SU-DHL-6 (cell line): ENCODE data around the gene KERA.

ENCODE experiments used
- H2AFZ ChIP-seq: fragments of 200-600 bp; sonication (generic); 2 replicates; pipeline ENCODE4 v1.6.1; 2014; ENCODE audit warnings: low read depth, mild to moderate bottlenecking, moderate library complexity, mixed read lengths, antibody characterized with exemption, low read length; ENCODE audit not compliant: severe bottlenecking
- H3F3A ChIP-seq: fragments of 200-600 bp; shearing (Covaris generic); 2 replicates; pipeline ENCODE4 v1.6.0; 2016; ENCODE audit warnings: antibody characterized with exemption, mild to moderate bottlenecking; ENCODE audit not compliant: insufficient read depth
- H3K27ac ChIP-seq: fragments of 200-600 bp; sonication (generic); 2 replicates; pipeline ENCODE4 v1.5.1; 2016; ENCODE audit warnings: low read depth, mild to moderate bottlenecking, low read length, moderate library complexity, mixed read lengths
- H3K27me3 ChIP-seq: fragments of 200-600 bp; sonication (generic), shearing (Covaris generic); 2 replicates; pipeline ENCODE4 v1.6.0; 2014; ENCODE audit warnings: mild to moderate bottlenecking, low read length
- H3K36me3 ChIP-seq: fragments of 200-600 bp; sonication (generic); 2 replicates; pipeline ENCODE4 v1.6.1; 2014; ENCODE audit warnings: mild to moderate bottlenecking, low read length, mixed read lengths
- H3K4me2 ChIP-seq: fragments of 300-600, 200-600 bp; shearing (Covaris generic), sonication (generic); 2 replicates; pipeline ENCODE4 v1.6.0; 2014; ENCODE audit warnings: low read length, low read depth, mild to moderate bottlenecking; ENCODE audit not compliant: poor library complexity, severe bottlenecking
- H3K4me3 ChIP-seq: fragments of 200-600 bp; sonication (generic); 2 replicates; pipeline ENCODE4 v1.5.1; 2014; ENCODE audit warnings: antibody characterized with exemption, low read length, mild to moderate bottlenecking, mixed read lengths; ENCODE audit not compliant: insufficient read depth, poor library complexity, severe bottlenecking
- H3K79me2 ChIP-seq: fragments of 200-600 bp; sonication (generic); 2 replicates; pipeline ENCODE4 v1.6.1; 2014; ENCODE audit warnings: mild to moderate bottlenecking, low read length, moderate library complexity; ENCODE audit not compliant: insufficient read depth
- H3K9ac ChIP-seq: fragments of 200-600 bp; sonication (generic); 2 replicates; pipeline ENCODE4 v1.7.0; 2014; ENCODE audit warnings: mild to moderate bottlenecking, low read length
- H3K9me2 ChIP-seq: fragments of 200-600 bp; sonication (generic); replicated peaks from 2 replicates; pipeline ENCODE4 v1.6.1; 2014; ENCODE audit warnings: low read length; ENCODE audit not compliant: insufficient read depth
- H3K9me3 ChIP-seq: fragments of 200-600 bp; sonication (generic); 2 replicates; pipeline ENCODE4 v1.6.1; 2014; ENCODE audit warnings: low read length, mixed read lengths; ENCODE audit not compliant: insufficient read depth
- H4K20me1 ChIP-seq: fragments of 200-600 bp; sonication (generic); 2 replicates; pipeline ENCODE4 v1.6.1; 2014; ENCODE audit warnings: low read depth, mild to moderate bottlenecking, antibody characterized with exemption, low read length, moderate library complexity, mixed read lengths
- CTCF ChIP-seq: fragments of 200-600 bp; sonication (generic); IDR thresholded peaks from one replicate; pipeline ENCODE4 v1.5.1; 2017; ENCODE audit warnings: antibody characterized with exemption, mild to moderate bottlenecking, low read length, moderate library complexity; ENCODE audit not compliant: insufficient read depth, poor library complexity, severe bottlenecking
- EZH2phosphoT487 ChIP-seq: fragments of 200-600 bp; sonication (generic), shearing (Covaris generic); conservative IDR thresholded peaks from 2 replicates; pipeline ENCODE4 v1.6.1; 2018; ENCODE audit warnings: mild to moderate bottlenecking, antibody characterized with exemption, low read length, moderate library complexity, mixed read lengths

Gene KERA

GRCh38 chr12:91103624-91104023 lies 45.8 kb upstream of the KERA start:
- H3K4me2 ChIP-seq: no peak overlapping the region

DNA sequence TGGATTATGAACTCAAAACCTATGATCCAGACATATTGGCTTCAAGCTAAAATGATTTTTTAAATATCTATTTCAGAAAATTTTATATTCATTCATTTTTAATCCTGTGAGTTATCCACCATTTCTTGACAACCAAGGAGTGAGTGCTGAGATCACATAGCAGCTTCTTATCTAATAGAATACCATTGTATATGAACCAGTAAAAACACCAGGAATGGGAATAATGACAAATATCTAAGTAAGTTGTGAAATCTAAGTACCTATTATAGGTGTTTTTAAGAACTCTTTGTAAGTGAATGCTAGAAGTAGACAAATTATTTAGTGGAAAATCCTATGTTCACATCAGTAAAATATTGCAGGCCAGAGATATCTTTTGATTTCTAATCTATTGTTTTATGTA lies 45.3 kb upstream of the KERA start:
- no peaks in the 10 kb centered on the region for H3K9me3 ChIP-seq
- H3K27me3 ChIP-seq: no peaks in the 10 kb centered on the region
- H3F3A ChIP-seq: no peaks in the 10 kb centered on the region
- no peak overlapping the region for H3K9ac ChIP-seq
- no peak overlapping the region for H3K4me3 ChIP-seq
- H3K36me3 ChIP-seq: no peaks in the 10 kb centered on the region
- H3K79me2 ChIP-seq: no peaks in the 10 kb centered on the region
- no peak overlapping the region for H2AFZ ChIP-seq
- no peak overlapping the region for H3K4me2 ChIP-seq
- no peaks in the 10 kb centered on the region for H3K9me2 ChIP-seq
- no peaks in the 10 kb centered on the region for H4K20me1 ChIP-seq
- no peak for TF ChIP-seq CTCF
- no peak for TF ChIP-seq EZH2phosphoT487
- no peak overlapping the region for H3K27ac ChIP-seq

More at GRCh38 chr12:91103624-91104023, 45.8 kb upstream of the KERA start:
- Histone ChIP-seq H3K36me3 (no peaks in the 10 kb centered on the region), H3K9ac (no peak overlapping the region), H3K27me3 (no peaks in the 10 kb centered on the region), H2AFZ (no peak overlapping the region), H3K79me2 (no peaks in the 10 kb centered on the region), H3K9me3 (no peaks in the 10 kb centered on the region), H3K9me2 (no peaks in the 10 kb centered on the region), H3K4me3 (no peak overlapping the region), H3K27ac (no peak overlapping the region), H4K20me1 (no peaks in the 10 kb centered on the region), H3F3A (no peaks in the 10 kb centered on the region)
- TF ChIP-seq EZH2phosphoT487 (no peak), CTCF (no peak)

DNA sequence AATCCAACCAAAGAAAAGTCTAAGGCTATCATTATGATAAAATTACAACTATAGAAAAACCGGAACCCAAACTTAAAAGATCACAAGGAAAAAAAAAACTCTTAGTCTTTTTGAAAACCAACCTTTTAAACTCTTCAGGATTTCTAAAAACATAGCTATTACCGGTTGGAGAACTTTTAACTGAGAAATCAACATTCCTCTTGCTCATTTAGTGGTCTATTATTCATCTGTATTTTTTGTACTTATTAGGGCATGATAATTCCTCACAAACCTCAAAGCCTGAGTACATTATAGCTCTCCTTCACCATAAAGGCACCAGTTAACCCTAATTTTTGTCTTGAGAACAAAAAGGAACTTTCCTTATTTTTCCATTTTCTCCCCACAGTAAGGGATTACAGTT lies 43.1 kb upstream of the KERA start:
- H3K27me3 ChIP-seq: no peaks in the 10 kb centered on the region
- TF ChIP-seq EZH2phosphoT487: no peak
- TF ChIP-seq CTCF: no peak

GRCh38 chr12:91099836-91100235 lies 42.0 kb upstream of the KERA start:
- Histone ChIP-seq H2AFZ (no peak overlapping the region), H3K36me3 (no peaks in the 10 kb centered on the region), H3K27ac (no peak overlapping the region), H3K9me2 (no peaks in the 10 kb centered on the region), H3K9me3 (no peaks in the 10 kb centered on the region), H3K4me2 (no peak overlapping the region), H3K79me2 (no peaks in the 10 kb centered on the region), H3K4me3 (no peak overlapping the region), H3F3A (no peaks in the 10 kb centered on the region), H4K20me1 (no peaks in the 10 kb centered on the region), H3K27me3 (no peaks in the 10 kb centered on the region), H3K9ac (no peak overlapping the region)
- TF ChIP-seq EZH2phosphoT487 (no peak), CTCF (no peak)

More for the DNA sequence above, 43.1 kb upstream of the KERA start:
- H4K20me1 ChIP-seq: no peaks in the 10 kb centered on the region
- no peaks in the 10 kb centered on the region for H3K36me3 ChIP-seq
- H2AFZ ChIP-seq: no peak overlapping the region
- H3K9ac ChIP-seq: no peak overlapping the region
- no peak overlapping the region for H3K27ac ChIP-seq
- H3K9me3 ChIP-seq: no peaks in the 10 kb centered on the region
- no peaks in the 10 kb centered on the region for H3K79me2 ChIP-seq
- H3K9me2 ChIP-seq: no peaks in the 10 kb centered on the region
- H3K4me2 ChIP-seq: no peak overlapping the region
- no peak overlapping the region for H3K4me3 ChIP-seq
- no peaks in the 10 kb centered on the region for H3F3A ChIP-seq
